GM18507 (cell line): ENCODE measurements around the gene IMMP2L.
A peak's percentile ranks its signal among the peaks of the same experiment; 100 is the strongest.
"Not testable (repeated sequence)": the region's sequence is repeated elsewhere in the genome, so short reads cannot be mapped to it uniquely, and the experiment has no call there.

ENCODE experiments used
- DNase-seq: peaks from one replicate; pipeline ENCODE4 v3.0.0; 2011; ENCODE audit warnings: low read depth; ENCODE audit not compliant: insufficient read length; ENCODE audit errors: extremely low spot score
- FAIRE-seq: peaks from 2 replicates; lab custom pipeline; 2011; peaks lifted over from hg19 to GRCh38; lab: Jason Lieb, UNC

IMMP2L gene

GRCh38 chr7:111249807-111250206 lies 312.5 kb downstream of the IMMP2L start:
- FAIRE-seq, DNase-seq: not testable (repeated sequence)

GRCh38 chr7:111242141-111242755 lies 320.0 kb downstream of the IMMP2L start:
- DNase-seq (no peak), FAIRE-seq (no peak)

- FAIRE-seq = peak; percentile 50
- no peak for DNase-seq
Observed at GRCh38 chr7:111240371-111240770, 321.9 kb downstream of the IMMP2L start.

DNA sequence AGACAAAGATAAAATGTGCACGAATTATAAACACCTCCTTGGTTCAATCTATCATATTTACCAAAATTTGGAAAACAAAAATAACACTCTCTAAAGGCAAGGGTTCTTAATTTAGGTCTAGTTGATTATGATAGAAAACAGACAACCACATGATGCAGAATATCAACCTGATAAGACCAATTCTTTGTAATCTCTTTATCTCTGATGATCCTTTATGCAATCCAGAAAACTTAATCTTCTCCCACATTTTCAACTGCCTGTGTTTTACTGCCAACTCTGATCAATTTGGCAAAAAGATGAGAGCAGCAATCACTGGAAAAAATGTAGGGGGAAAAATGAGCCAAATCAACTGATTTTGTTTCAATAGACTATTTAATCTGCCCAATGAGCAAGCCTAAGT lies 322.9 kb downstream of the IMMP2L start:
- FAIRE-seq = no peak
- no peak for DNase-seq

DNA sequence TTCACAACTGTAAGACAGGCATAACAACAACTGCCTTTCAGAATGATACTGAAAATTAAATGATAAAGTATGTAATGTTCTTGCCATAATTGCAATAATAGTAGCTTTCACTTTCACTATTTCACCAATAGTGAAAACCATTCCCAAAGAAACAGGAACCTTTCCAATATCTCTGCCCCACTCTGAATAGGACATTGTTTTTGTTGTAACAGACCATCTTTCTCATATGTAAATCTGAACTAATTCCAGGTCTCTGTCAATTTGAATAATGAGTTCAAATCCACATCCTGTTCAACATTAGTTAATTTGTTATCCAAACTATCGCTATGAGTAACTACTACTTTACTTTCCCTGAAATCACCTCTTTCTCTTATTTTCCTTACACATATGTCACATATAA lies 323.4 kb downstream of the IMMP2L start:
- FAIRE-seq (no peak), DNase-seq (no peak)

DNA sequence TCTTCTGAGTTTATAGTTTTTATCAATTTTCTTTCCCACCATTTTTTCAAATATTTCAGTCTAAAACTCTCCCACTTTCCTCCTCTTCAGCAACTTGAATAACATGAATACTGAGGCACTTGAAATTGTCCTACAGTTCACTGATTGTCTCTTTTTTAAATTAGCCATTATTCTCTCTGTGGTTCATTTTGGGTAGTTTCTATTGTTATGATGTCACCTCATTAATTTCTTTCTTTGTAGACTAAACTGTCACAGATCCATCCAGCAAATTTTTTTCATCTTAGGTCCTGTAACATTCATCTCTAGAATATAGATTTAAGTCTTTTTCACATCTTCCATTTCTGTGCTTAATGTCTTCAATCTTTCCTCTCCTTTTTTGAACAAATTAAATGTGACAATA lies 326.6 kb downstream of the IMMP2L start:
- DNase-seq = no peak
- FAIRE-seq = no peak

DNA sequence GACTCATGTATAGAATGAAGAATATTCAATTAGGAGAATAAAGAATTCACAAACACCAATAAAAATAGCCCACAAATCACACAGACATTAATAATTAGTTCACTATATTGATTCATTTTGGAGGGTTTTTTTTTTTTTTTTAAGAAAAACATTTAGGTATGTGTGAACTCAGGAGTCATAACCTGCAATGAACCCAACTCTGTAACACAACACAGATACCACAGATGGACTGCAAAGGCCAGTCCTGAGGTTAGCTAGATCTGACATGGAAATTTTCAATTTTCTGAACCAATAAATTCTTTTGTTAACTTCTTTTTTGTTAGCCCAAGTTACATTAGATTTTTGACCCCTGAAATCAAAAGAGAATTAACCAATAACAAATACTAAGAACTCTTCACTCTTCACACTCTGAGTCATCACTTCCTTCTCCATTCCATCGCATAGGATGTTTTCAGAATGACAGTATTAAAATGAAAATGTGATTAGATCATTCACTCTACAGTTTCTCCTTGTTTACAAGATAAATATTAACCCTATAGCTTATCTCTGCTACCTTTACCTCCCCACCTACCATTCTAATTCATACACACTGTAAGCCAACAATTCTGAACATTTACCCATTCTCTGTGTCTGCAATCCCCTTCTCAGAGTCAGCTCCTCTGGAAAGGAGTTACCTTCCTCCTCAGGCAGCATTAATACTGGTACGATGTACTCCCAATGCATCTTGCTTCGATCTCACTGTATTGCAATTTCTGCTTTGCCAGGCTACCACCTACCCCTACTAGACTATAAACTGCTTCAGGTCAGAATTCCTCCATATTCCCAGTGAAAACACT lies 329.8 kb downstream of the IMMP2L start:
- FAIRE-seq = no peak
- no peak for DNase-seq

- no peak for DNase-seq
- FAIRE-seq = no peak
Observed at GRCh38 chr7:111229916-111230315, 332.4 kb downstream of the IMMP2L start.

- no peak for DNase-seq
- no peak for FAIRE-seq
Observed at GRCh38 chr7:111229181-111229740, 333.0 kb downstream of the IMMP2L start.

GRCh38 chr7:111228437-111228836 lies 333.9 kb downstream of the IMMP2L start:
- no peak for FAIRE-seq

DNA sequence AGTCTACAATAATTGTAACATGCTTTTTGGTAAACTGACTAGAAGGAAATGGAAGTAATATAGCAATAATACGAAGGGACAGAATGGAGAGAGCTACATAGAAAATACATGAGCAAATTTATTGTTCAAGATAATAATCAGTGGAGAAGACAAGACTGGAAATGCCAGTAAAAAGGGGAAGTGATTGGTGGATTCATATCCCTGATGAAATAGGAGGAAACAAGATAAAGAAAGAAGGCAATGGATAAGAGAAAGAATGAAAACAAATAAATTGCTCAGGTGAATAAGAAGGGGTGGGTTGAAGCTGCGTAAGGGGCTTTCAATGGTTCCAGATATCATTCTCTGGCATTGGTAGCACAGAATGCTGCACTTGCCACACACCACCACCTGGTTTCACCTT lies 335.5 kb downstream of the IMMP2L start:
- FAIRE-seq (no peak), DNase-seq (no peak)

More at GRCh38 chr7:111228437-111228836, 333.9 kb downstream of the IMMP2L start:
- no peak for DNase-seq

GRCh38 chr7:111224354-111225231 lies 337.7 kb downstream of the IMMP2L start:
- no peak for DNase-seq
- FAIRE-seq = no peak

DNA sequence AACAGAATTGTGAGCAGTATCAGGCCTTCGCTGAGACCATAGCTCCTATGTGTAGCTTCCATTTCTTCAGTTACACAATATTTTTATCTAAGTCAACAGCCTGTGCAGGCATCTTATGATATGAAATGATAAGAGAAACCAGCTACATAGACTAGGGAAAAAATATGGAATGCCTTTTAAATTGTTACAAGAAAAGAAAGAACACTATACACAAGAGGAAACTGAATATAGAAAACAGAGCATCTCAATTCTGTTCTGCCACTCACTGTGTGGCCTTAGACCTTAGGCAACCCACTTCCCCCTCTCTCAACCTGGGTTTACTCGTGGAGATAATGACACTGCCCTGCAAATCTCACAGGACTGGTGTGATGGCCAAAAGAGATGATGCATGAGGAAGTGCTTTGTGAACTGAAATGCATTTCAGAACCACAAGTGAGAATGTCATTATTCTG lies 338.5 kb downstream of the IMMP2L start:
- FAIRE-seq = no peak
- DNase-seq = no peak

DNA sequence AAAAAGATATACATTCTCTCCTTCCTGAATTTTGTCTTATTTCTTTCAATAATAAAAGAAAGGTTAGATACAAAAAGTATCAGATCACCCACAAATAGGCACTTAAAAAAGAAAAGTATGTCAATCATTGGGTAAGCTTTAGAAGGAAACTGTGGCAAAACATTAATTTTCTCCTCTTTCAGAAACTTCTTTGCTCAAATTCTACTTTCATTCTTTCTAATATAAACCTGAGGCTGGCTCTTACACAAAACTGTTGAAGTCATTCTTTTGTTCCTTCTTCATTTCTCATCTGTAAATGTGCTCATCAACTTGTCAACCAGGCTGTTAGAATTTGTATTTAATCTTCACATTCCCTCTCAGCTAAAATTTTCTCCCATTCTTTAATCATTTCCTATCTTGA lies 346.7 kb downstream of the IMMP2L start:
- DNase-seq (no peak), FAIRE-seq (no peak)

DNA sequence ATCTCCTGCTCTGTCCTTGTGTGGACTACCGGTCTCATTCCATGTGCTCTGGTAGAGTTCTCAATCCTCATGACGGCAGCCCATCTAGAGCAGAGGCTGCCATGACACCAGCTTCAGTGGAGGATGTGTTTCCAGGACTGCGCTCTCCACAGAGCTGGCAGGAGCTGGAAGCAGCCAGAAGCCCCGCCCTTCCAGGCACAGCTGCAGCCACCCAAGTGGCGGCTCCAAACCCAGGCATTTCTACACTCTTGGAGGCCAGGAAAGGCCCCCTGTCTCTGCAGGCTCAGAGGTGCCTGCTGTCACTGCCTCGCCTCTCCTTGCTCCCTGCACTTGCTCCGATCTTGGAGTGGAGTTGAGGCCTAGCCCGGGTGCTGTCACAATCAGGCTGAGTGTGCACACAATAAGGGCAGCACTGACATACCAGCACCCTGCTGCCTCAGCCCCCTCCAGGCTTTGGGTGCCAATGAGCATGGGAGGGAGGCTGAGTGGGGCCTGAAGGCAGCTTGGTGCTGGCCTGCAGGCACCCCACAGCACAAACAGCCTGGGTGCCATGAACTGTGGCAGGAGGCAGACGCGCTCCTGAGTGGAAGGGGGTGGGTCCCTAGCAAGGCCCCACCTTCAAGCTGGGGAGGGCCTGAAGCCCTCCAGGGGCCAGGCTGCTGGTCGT lies 349.3 kb downstream of the IMMP2L start:
- FAIRE-seq (no peak), DNase-seq (no peak)

DNA sequence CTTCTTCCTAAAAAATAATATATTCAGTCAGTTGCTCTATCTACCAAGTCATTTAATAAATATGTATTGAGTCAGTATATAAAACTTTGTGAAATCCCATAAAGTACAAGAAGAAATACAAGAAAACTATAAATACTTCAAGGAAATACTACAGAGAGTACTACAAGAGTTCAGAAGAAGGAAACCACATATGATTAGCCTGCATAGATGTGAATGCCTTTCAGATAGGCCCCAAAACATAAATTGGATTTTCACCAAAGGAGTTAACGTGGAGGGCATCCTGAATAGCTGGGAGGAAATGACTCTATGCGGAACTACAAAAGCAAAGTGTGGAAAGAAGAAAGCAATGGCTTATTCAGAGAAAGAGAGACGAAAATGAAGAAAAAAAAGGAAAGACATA lies 351.3 kb downstream of the IMMP2L start:
- FAIRE-seq (no peak), DNase-seq (no peak)

GRCh38 chr7:111210043-111210442 lies 352.2 kb downstream of the IMMP2L start:
- FAIRE-seq (no peak), DNase-seq (no peak)

- DNase-seq (no peak), FAIRE-seq (no peak)
Observed at GRCh38 chr7:111205251-111205650, 357.0 kb downstream of the IMMP2L start.

DNA sequence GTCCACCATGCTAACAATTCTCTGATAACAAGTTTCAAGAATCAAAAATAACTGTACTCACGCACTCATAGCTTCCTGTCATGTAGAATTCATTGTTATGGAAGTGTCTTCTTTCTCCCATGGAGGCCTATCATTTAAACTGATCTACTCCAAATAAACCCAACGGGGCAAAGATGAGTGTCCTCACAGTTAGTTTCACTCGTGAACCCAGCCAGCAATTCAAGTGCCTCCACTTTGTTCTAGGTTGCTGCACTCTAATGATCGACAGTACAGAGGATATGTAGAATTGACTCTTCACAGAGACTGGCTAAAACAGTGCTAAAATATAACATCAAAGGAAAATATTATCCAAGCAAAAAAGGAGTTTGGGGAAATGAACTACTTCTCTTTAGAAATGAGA lies 360.0 kb downstream of the IMMP2L start:
- no peak for FAIRE-seq
- no peak for DNase-seq
